Vagina (tissue), 2 donors: ENCODE results near the gene LIMK2. TPM values are rescaled to one million over a fixed set of nuclear protein-coding genes. Genes with fewer than 3 reads are reported as not detected.
"Not testable (repeated sequence)": the region's sequence is repeated elsewhere in the genome, so short reads cannot be mapped to it uniquely, and the experiment has no call there.

Source experiments
- DNase-seq, 2 donors: peaks; one replicate each; pipeline ENCODE4 v3.0.0-alpha.2; 2017; ENCODE audit errors: extremely low spot score in 2 of 2
- H3K27ac ChIP-seq: fragments of 200-600 bp; sonication (generic); one replicate; pipeline ENCODE4 v1.5.1; 2019
- H3K27me3 ChIP-seq: fragments of 200-600 bp; sonication (generic); one replicate; pipeline ENCODE4 v1.5.1; 2019
- H3K36me3 ChIP-seq, 2 donors: fragments of 200-600 bp; sonication (generic); one replicate each; pipeline ENCODE4 v1.5.1; 2017 to 2019
- H3K4me1 ChIP-seq: fragments of 200-600 bp; sonication (generic); one replicate; pipeline ENCODE4 v1.5.1; 2019
- H3K4me3 ChIP-seq, 2 donors: fragments of 200-600 bp; sonication (generic); 1 replicate in 1 of 2; 2 replicates in 1 of 2; pipeline ENCODE4 v1.5.1; 2016 to 2019
- H3K9me3 ChIP-seq: fragments of 200-600 bp; sonication (generic); one replicate; pipeline ENCODE4 v1.5.1; 2019
- CTCF ChIP-seq, 3 experiments: fragments of 450-650 bp in 2 of 3; fragments of 200-600 bp in 1 of 3; sonication (generic) in 1 of 3; IDR thresholded peaks; one replicate each; pipeline ENCODE4 v1.5.1; 2017 to 2019; ENCODE audit warnings: antibody characterized with exemption in 3 of 3, mild to moderate bottlenecking in 2 of 3, moderate library complexity in 2 of 3
- POLR2A ChIP-seq, 2 donors: fragments of 450-650 bp; IDR thresholded peaks; one replicate each; pipeline ENCODE4 v1.6.1; 2017; ENCODE audit warnings: antibody characterized with exemption in 2 of 2, mild to moderate bottlenecking in 2 of 2, moderate library complexity in 2 of 2
- POLR2AphosphoS5 ChIP-seq, 2 donors: sonication (generic); formaldehyde crosslinking; IDR thresholded peaks; one replicate each; pipeline ENCODE4 v1.9.0; 2017; ENCODE audit warnings: antibody characterized with exemption in 2 of 2, mild to moderate bottlenecking in 2 of 2, low read depth in 1 of 2; ENCODE audit not compliant: insufficient read depth in 1 of 2
- intact Hi-C: fragments of 100-400 bp; cut with DNase I; formaldehyde crosslinking; loops from one replicate; pipeline ENCODE4 v1.15.1; 2023
- total RNA-seq: library from RNA; depleted of rRNA; stranded (reverse); fragments of >200 nt; gene quantifications from one replicate; pipeline ENCODE4 v1.2.3, GENCODE V29; 2016

The LIMK2 gene
- total RNA-seq, 1 donor from 2014 or later = 120 TPM

- no peak for TF ChIP-seq POLR2A (IDR thresholded peaks at IDR 0.05)
- TF ChIP-seq POLR2AphosphoS5 (IDR thresholded peaks at IDR 0.05; ENCODE audit: insufficient read depth in 1 of 2, low read depth in 1 of 2) = no peak
- no peak for TF ChIP-seq CTCF (IDR thresholded peaks at IDR 0.05)
- Histone ChIP-seq H3K27ac (no peak overlapping the region), H3K9me3 (no peaks in the 10 kb centered on the region), H3K4me1 (peaks cover 19% of the 10 kb centered on the region), H3K36me3 (no peaks in the 10 kb centered on the region), H3K27me3 (no peaks in the 10 kb centered on the region), H3K4me3 (no peak overlapping the region)
- intact Hi-C loops = no loop called here
- no peak for DNase-seq
Measured at GRCh38 chr22:31233001-31233400, 20.9 kb downstream of the LIMK2 start.

GRCh38 chr22:31235081-31235480 lies 23.0 kb downstream of the LIMK2 start:
- H3K4me3 ChIP-seq = no peak overlapping the region
- H3K9me3 ChIP-seq = no peaks in the 10 kb centered on the region
- intact Hi-C loops = no loop called here
- no peak overlapping the region for H3K27ac ChIP-seq
- H3K27me3 ChIP-seq = no peaks in the 10 kb centered on the region
- DNase-seq = no peak
- H3K4me1 ChIP-seq = peaks cover 11% of the 10 kb centered on the region
- TF ChIP-seq POLR2AphosphoS5 (IDR thresholded peaks at IDR 0.05; ENCODE audit: insufficient read depth in 1 of 2, low read depth in 1 of 2) (no peak), CTCF (IDR thresholded peaks at IDR 0.05) (no peak), POLR2A (IDR thresholded peaks at IDR 0.05) (no peak)
- H3K36me3 ChIP-seq = no peaks in the 10 kb centered on the region

- H3K27ac ChIP-seq, H3K4me1 ChIP-seq, intact Hi-C loops: not testable (repeated sequence)
Measured at GRCh38 chr22:31236044-31236443, 23.9 kb downstream of the LIMK2 start.

GRCh38 chr22:31238057-31238456 lies 26.0 kb downstream of the LIMK2 start:
- no peak for TF ChIP-seq CTCF (IDR thresholded peaks at IDR 0.05)
- TF ChIP-seq POLR2AphosphoS5 (IDR thresholded peaks at IDR 0.05; ENCODE audit: insufficient read depth in 1 of 2, low read depth in 1 of 2) = no peak
- TF ChIP-seq POLR2A (IDR thresholded peaks at IDR 0.05) = no peak
- H3K9me3 ChIP-seq = no peaks in the 10 kb centered on the region
- H3K4me1 ChIP-seq = no peaks in the 10 kb centered on the region
- H3K4me3 ChIP-seq = no peak overlapping the region
- no peaks in the 10 kb centered on the region for H3K36me3 ChIP-seq
- intact Hi-C loops = no loop called here
- H3K27ac ChIP-seq = no peak overlapping the region
- no peaks in the 10 kb centered on the region for H3K27me3 ChIP-seq
- no peak for DNase-seq

More at GRCh38 chr22:31236044-31236443, 23.9 kb downstream of the LIMK2 start:
- not testable (repeated sequence) for DNase-seq, H3K27me3 ChIP-seq, H3K9me3 ChIP-seq, H3K4me3 ChIP-seq, H3K36me3 ChIP-seq

GRCh38 chr22:31239771-31240370 lies 27.8 kb downstream of the LIMK2 start:
- intact Hi-C loops = no loop called here
- Histone ChIP-seq H3K27me3 (no peaks in the 10 kb centered on the region), H3K4me3 (no peak overlapping the region), H3K36me3 (no peaks in the 10 kb centered on the region), H3K4me1 (no peaks in the 10 kb centered on the region), H3K27ac (no peak overlapping the region), H3K9me3 (no peaks in the 10 kb centered on the region)
- DNase-seq = no peak
- no peak for TF ChIP-seq POLR2A (IDR thresholded peaks at IDR 0.05)
- no peak for TF ChIP-seq POLR2AphosphoS5 (IDR thresholded peaks at IDR 0.05; ENCODE audit: insufficient read depth in 1 of 2, low read depth in 1 of 2)
- TF ChIP-seq CTCF (IDR thresholded peaks at IDR 0.05) = no peak
